HG02870 (cell line): ENCODE results near the gene CHRNB2.
"Not testable (repeated sequence)": the region's sequence is repeated elsewhere in the genome, so short reads cannot be mapped to it uniquely, and the experiment has no call there.

Source experiments
- ATAC-seq: cut with Tn5 transposase; IDR thresholded peaks from one replicate; pipeline ENCODE4 v1.9.1; 2021; ENCODE audit warnings: mild to moderate bottlenecking, moderate library complexity; ENCODE audit not compliant: unreplicated experiment

The CHRNB2 gene

GRCh38 chr1:154567386-154568156 is at the start of gene CHRNB2:
TSS of gene CHRNB2 (plus strand) at chr1:154567778. CDS start at chr1:154568045, 267 bp downstream.
- no peak for ATAC-seq

- ATAC-seq: no peak
Measured at GRCh38 chr1:154519591-154519991, 48.0 kb upstream of the CHRNB2 start.

- no peak for ATAC-seq
Measured at GRCh38 chr1:154520333-154520732, 47.2 kb upstream of the CHRNB2 start.

DNA sequence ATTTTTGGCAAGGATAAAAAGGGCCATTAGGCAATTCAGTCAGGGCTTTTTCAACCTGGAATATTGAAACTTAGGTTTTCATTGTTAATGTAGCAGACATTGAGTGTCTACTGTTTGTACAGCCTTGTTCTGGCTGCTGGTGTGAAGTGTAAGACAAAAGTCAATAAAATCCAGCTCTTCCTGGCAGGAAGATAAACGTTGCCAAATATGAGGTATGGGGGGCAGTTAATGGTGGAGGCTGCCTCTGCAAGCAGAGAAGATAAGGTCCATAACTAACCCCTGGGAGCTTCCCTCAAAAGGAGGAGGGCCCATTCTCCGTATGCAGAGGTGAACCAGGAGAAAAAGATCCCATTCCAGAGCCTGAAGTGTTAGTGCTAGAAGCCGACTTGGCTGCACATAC is 45.9 kb upstream of the CHRNB2 start:
- ATAC-seq: no peak

- no peak for ATAC-seq
Measured at GRCh38 chr1:154524881-154525280, 42.7 kb upstream of the CHRNB2 start.

- no peak for ATAC-seq
Measured at GRCh38 chr1:154527192-154527591, 40.4 kb upstream of the CHRNB2 start.

GRCh38 chr1:154529308-154529707 is 38.3 kb upstream of the CHRNB2 start:
- no peak for ATAC-seq

GRCh38 chr1:154531950-154532349 is 35.6 kb upstream of the CHRNB2 start:
- ATAC-seq: not testable (repeated sequence)

GRCh38 chr1:154533952-154534844 is 33.4 kb upstream of the CHRNB2 start:
- ATAC-seq: no peak

DNA sequence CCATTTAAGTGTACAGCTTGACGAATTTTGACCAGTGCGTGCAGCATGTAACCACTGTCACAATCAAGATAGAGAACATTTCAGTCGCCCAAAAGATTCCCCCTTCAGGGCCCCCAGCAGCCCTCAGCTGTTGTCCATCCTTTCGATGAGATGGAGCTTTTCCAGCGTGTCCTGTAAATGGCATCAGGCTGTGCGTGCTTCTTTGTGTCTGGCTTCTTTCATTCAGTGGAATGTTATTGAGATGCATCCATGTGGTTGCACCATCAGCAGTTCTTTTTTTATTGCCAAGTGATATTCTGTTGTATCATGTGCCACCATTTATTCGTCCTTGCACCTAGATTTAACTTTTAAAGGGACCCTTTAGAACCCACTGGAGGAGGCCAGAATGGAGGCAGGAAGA is 31.0 kb upstream of the CHRNB2 start:
- no peak for ATAC-seq

GRCh38 chr1:154539486-154540483 is 27.8 kb upstream of the CHRNB2 start:
- no peak for ATAC-seq

GRCh38 chr1:154541231-154541630 is 26.3 kb upstream of the CHRNB2 start:
- no peak for ATAC-seq

- no peak for ATAC-seq
Measured at GRCh38 chr1:154546264-154547063, 21.1 kb upstream of the CHRNB2 start.

DNA sequence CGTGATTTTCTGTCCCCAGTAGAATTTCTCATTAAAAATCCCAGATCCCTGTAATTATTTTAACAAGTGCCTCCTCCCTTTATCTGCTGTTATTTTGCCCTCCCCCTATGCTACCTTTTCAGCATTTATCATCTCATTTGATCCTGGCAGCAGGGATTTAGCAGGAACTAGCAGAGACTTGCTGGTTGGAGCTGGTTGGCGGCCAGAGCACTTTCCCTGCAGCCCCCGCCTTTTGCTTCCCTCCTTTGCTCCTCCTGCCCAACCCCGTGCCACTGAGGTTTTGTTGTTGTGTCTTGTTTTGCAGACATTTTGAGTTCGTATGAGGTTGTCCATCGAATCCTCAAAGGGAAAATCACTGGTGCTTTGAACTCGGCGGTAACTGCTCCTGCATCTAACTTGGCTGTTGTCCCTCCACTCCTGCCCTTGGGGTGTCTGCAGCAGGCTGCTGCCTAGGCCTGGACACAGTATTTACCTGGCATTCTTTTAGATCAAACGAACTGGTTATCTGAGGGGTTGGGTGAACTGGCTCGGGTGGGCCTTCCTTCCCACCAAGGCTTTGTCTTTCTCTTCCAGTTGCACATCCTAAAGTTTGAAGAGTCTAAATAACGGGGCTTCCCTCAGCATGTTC is 20.4 kb upstream of the CHRNB2 start:
- no peak for ATAC-seq

DNA sequence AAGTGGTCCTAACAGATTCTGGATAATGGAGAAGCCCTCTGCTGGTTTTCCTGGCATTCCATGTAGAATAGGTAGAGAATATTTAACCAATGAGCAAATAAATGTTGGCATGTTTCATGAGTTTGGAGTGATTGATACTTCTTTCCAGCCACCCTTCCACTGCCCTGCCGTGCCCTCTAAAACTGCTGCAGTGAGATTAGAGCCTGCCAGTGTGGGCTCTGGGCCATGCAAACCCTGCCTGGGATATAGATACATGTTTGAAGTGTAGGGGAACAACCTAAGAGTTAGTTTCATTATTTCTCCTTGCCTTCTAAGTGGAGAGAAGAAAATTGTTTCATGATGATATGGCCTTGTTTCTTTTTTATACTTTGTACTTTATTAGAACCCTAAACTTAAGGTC is 19.6 kb upstream of the CHRNB2 start:
- no peak for ATAC-seq

GRCh38 chr1:154549202-154549770 is 18.3 kb upstream of the CHRNB2 start:
- ATAC-seq: no peak

DNA sequence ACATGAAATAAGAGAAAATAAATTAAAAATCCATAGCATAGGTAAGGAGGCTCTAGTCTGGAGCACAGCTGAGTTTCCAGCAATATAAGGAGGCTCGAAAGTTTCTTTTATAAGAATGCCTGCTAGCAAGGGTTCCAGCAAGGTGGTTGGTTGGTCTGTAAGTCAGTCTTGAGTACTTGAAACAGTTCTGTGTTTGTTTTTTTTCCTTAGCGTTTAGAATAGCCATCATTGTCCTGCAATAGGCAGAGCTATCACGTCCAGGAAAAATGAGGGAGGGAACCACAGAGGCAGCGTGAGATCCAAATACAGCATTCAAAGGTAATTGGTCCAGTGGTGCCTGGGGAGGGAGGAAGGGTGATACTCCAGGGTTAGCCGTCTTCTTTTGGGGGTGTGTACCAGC is 17.5 kb upstream of the CHRNB2 start:
- ATAC-seq: no peak

DNA sequence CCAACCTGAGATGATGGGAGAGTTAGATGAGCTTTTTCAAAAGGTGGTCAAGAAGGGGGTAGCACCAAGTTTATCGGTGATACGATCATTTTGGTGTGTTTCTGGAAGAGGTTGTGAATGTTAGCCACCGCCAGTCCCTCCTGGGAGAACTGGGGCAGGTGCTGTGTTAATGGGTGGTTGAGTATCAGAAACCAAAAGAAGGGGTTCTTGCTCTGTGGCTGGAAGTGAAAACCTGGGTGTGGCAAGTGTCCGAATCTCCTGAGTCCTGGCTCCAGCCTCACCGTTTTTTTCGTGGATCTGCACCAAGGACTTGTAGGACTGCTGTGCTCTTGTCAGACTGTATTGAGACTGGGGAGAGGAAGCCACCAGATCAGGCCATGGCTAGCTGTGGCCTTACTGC is 16.9 kb upstream of the CHRNB2 start:
- no peak for ATAC-seq

DNA sequence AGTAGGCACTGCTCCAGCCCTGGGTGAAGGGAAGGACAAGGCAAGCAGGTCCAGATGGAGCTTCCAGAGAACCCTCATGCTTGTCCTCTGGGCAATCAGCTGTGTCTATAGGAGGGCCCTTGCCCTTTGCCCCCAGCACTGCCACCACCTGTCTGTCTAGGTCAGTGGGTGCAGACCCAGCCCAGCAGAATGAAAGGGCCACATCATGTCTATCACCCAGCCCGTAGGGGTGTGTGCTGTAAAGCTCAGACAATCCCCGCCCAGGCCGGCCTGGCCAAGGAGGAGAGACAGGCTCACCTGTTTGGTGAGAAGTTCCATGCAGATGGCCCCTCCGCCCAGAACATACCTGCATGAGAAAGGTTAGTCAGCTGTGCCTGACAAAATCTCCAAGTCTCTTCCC is 16.1 kb upstream of the CHRNB2 start:
- no peak for ATAC-seq
